Uterus (tissue), 2 donors: ENCODE results near the gene KLHL40.

ENCODE experiments used
- CTCF ChIP-seq, 4 experiments: fragments of 200-600 bp in 2 of 4; fragments of 450-650 bp in 2 of 4; sonication (generic) in 2 of 4; IDR thresholded peaks; one replicate each; pipeline ENCODE4 v1.5.1; 2016 to 2019; ENCODE audit warnings: antibody characterized with exemption in 4 of 4, mild to moderate bottlenecking in 2 of 4, moderate library complexity in 1 of 4
- POLR2A ChIP-seq, 2 donors: fragments of 450-650 bp; IDR thresholded peaks; one replicate each; pipeline ENCODE4 v1.6.1; 2016; ENCODE audit warnings: antibody characterized with exemption in 2 of 2, mild to moderate bottlenecking in 1 of 2, moderate library complexity in 1 of 2

- TF ChIP-seq POLR2A (IDR thresholded peaks at IDR 0.05) = no peak
- no peak for TF ChIP-seq CTCF (IDR thresholded peaks at IDR 0.05)
Measured at GRCh38 chr3:42662813-42663535, 22.4 kb upstream of the KLHL40 start.
